ENCODE data around the gene C1orf210. TPM values are rescaled to one million over a fixed set of nuclear protein-coding genes. Genes with fewer than 3 reads are reported as not detected.

C1orf210 gene
- total and polyA plus RNA-seq, 10 donors, result not detected

GRCh38 chr1:43253173-43253572, 32.2 kb downstream of the C1orf210 start:
- no peak overlapping the region for H3K27ac ChIP-seq
- WGBS, 5 donors, result 80 to 89% (median 86%) methylated on average over 4 of the region's 4 CpGs
- H3K27me3 ChIP-seq (replicated peaks in 1 of 7), result no peaks in the 10 kb centered on the region
- no peaks in the 10 kb centered on the region for H3K36me3 ChIP-seq
- no peak for TF ChIP-seq CTCF (IDR thresholded peaks at IDR 0.05 in 8 of 11, conservative IDR thresholded peaks at IDR 0.05 in 3 of 11)
- no peak for TF ChIP-seq POLR2A (IDR thresholded peaks at IDR 0.05)
- no peak for TF ChIP-seq POLR2AphosphoS5 (IDR thresholded peaks at IDR 0.05)
- intact Hi-C loops (cut with DNase I; ENCODE audit: low total_unique reads), result no loop called here
- DNase-seq, result no peak
- H3K9me3 ChIP-seq, result peaks cover 0 to 3% (median 0%) of the 10 kb centered on the region in 8 donors
- no peak overlapping the region for H3K4me3 ChIP-seq
- no peaks in the 10 kb centered on the region for H3K4me1 ChIP-seq

GRCh38 chr1:43252225-43252624, 33.2 kb downstream of the C1orf210 start:
- no peak overlapping the region for H3K4me3 ChIP-seq
- intact Hi-C loops (cut with DNase I; ENCODE audit: low total_unique reads), result no loop called here
- no peaks in the 10 kb centered on the region for H3K27me3 ChIP-seq (replicated peaks in 1 of 7)
- no peaks in the 10 kb centered on the region for H3K4me1 ChIP-seq
- H3K9me3 ChIP-seq, result peaks cover 0 to 7% (median 0%) of the 10 kb centered on the region in 8 donors
- no peak for DNase-seq
- TF ChIP-seq POLR2AphosphoS5 (IDR thresholded peaks at IDR 0.05), result no peak
- no peak for TF ChIP-seq POLR2A (IDR thresholded peaks at IDR 0.05)
- no peak for TF ChIP-seq CTCF (IDR thresholded peaks at IDR 0.05 in 8 of 11, conservative IDR thresholded peaks at IDR 0.05 in 3 of 11)
- no peaks in the 10 kb centered on the region for H3K36me3 ChIP-seq
- WGBS, 5 donors, result 79 to 95% (median 80%) methylated on average over 1 of the region's 1 CpG
- H3K27ac ChIP-seq, result no peak overlapping the region

- Histone ChIP-seq H3K27ac (no peak overlapping the region), H3K4me3 (no peak overlapping the region), H3K27me3 (replicated peaks in 1 of 7) (no peaks in the 10 kb centered on the region), H3K36me3 (no peaks in the 10 kb centered on the region), H3K9me3 (peaks cover 0 to 9% (median 0%) of the 10 kb centered on the region in 8 donors), H3K4me1 (no peaks in the 10 kb centered on the region)
- intact Hi-C loops (cut with DNase I; ENCODE audit: low total_unique reads), result no loop called here
- DNase-seq, result no peak
- 86 to 92% (median 90%) methylated on average over 5 of the region's 5 CpGs for WGBS, 5 donors
- no peak for TF ChIP-seq POLR2AphosphoS5 (IDR thresholded peaks at IDR 0.05)
- no peak for TF ChIP-seq CTCF (IDR thresholded peaks at IDR 0.05 in 8 of 11, conservative IDR thresholded peaks at IDR 0.05 in 3 of 11)
- no peak for TF ChIP-seq POLR2A (IDR thresholded peaks at IDR 0.05)
Measured at GRCh38 chr1:43251024-43251423, 34.4 kb downstream of the C1orf210 start.

- Histone ChIP-seq H3K27ac (no peak overlapping the region), H3K27me3 (replicated peaks in 1 of 7) (no peaks in the 10 kb centered on the region), H3K36me3 (no peaks in the 10 kb centered on the region), H3K4me1 (no peaks in the 10 kb centered on the region), H3K4me3 (no peak overlapping the region), H3K9me3 (peaks cover 0 to 9% (median 0%) of the 10 kb centered on the region in 8 donors)
- TF ChIP-seq POLR2A (IDR thresholded peaks at IDR 0.05) (no peak), POLR2AphosphoS5 (IDR thresholded peaks at IDR 0.05) (no peak), CTCF (IDR thresholded peaks at IDR 0.05 in 8 of 11, conservative IDR thresholded peaks at IDR 0.05 in 3 of 11) (no peak)
- 73 to 94% (median 91%) methylated on average over 3 of the region's 3 CpGs for WGBS, 5 donors
- no peak for DNase-seq
- intact Hi-C loops (cut with DNase I; ENCODE audit: low total_unique reads), result no loop called here
Measured at GRCh38 chr1:43250351-43250761, 35.0 kb downstream of the C1orf210 start.

All from spleen (tissue), 11 donors.